Stimulated activated CD4-positive, alpha-beta T cell treated with anti-CD3 and anti-CD28 coated beads, Interleukin-1b, Interleukin-23, amount 100 ng/mL, for 4 hours (primary cell): ENCODE data around the gene GJA4.
A peak's percentile ranks its signal among the peaks of the same experiment; 100 is the strongest.
"Not testable (repeated sequence)": the region's sequence is repeated elsewhere in the genome, so short reads cannot be mapped to it uniquely, and the experiment has no call there.

ENCODE experiments used
- DNase-seq, 2 donors: peaks; one replicate each; pipeline ENCODE4 v3.0.0-alpha.2; 2020; ENCODE audit warnings: low read depth in 2 of 2

GJA4 gene

DNA sequence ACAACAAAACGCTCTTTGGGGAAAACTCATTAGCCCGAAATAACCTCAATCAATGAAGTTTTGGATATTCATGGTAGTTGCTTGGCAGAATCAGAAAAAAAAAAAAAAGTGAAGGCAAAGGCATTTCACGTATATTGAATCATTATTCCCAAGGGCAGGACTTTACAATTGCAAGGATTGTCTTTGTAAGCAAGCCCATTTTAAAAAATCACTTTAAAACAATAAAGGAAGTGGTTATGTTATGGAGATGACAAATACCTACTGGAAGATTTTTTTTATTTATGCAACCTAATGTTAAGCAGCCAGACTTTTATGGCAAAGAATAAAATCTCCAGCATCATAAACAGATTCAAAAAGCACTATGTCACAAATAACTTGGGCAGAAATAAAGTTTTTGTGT lies 23.9 kb upstream of the GJA4 start:
- DNase-seq, result no peak

DNA sequence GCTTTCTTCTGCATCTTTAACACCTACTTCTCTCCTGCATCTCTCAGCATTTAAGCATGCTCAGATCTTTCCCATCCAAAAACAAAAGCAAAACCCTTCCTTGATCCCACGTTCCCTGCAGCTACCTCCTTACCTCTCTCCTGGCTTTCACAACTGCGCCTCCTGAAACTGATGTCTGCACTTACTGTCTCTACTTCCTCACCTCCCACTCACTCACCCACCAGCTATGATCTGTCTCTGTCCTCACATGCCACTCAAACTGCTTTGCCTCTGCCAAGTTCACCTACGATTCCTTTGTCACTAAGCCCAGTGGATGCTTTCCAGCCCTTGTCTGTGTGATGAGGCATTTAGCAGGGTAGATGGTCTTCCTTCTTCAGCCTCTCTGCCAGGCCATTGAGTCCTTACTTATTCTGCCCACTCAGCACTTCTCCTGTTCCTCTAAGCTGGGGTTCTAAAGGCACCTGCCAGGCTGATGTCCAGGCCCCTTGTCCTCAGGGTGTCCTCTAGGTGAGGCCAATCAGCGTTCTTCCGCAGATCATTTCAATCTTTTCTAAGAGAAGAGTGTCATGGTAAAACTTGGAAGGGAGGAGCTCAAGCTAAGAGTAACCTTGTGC lies 21.8 kb upstream of the GJA4 start:
- DNase-seq, result no peak

DNA sequence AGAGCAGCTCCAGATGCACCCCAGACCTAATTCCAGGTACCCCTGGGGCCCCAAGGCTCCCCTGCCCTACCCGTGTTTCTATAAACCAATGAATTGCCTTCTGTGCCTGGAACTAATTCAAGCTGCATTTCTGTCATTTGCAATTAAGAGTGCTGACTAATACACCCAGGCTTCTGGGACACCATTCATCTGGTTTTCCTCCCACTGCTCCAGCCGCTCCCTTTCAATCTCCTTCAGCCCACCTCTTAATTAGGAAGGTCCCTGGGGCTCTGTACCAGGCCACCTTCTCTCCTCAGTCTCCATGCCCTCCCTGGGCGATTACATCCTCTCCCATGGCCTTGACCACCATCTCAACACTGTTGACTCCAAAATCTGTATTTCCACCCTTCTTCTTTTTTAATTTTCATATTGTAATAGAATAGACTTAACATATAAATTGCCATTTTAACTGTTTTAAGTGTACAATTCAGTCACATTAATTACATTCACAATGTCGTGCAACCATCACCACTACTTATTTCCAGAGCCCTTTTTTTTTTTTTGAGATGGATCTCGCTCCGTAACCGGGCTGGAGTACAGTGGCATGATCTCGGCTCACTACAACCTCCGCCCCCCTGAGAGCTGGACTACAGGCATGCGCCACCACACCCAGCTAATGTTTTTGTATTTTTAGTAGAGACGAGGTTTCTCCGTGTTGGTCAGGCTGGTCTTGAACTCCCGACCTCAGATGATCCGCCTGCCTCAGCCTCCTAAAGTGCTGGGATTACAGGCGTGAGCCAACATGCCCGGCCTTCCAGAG lies 21.0 kb upstream of the GJA4 start:
- DNase-seq, result no peak

DNA sequence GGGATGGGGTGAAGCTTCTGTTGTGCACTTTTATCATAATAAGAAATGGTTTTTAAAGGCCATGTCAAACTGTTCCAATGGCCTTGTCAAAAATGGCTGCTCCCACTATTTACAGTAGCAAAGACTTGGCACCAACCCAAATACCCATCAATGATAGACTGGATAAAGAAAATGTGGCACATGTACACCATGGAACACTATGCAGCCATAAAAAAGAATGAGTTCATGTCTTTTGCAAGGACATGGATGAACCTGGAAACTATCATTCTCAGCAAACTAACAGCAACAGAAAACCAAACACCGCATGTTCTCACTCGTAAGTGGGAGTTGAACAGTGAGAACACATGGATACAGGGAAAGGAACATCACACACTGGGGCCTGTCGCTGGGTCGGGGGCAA lies 19.7 kb upstream of the GJA4 start:
- not testable (repeated sequence) for DNase-seq

DNA sequence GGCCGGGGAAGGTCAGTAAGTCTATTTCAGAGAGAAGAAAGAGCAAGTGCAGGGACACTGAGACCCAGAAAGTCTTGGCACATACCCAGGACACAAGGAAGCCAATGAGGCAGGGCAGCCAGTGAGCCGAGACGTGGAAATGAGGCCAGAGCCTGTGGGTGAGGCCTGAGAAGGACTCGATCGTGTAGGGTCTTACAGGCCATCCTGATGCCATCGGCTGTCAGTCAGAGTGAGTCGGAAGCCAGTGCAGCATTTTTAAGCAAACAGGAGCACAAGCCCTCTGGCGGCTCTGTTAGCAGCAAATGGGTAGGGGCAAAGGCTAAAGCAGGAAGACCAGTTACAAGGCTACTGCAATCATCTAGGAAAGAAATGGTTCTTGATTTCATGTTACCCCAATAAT lies 17.8 kb upstream of the GJA4 start:
- DNase-seq, result no peak

DNA sequence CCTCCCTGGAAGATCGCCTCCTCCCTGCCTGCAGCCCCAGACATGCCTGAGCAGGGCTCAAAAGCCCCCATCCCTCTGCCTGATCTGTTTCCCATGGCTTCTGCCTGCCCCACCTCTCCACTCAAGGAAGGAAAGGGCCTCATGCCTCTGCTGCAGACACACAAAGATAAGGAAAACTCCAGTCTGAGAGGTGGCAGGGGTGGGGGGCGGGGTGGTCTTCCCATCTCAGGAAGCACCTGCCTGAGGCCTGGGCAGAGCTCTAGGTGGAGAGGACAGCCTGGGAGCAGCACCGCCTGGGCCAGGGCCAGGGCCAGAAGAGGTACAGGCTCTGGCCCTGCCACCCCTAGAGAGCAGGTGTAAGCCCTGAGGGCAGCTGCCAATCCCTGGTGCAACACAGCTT lies 15.9 kb upstream of the GJA4 start:
- DNase-seq, result no peak

DNA sequence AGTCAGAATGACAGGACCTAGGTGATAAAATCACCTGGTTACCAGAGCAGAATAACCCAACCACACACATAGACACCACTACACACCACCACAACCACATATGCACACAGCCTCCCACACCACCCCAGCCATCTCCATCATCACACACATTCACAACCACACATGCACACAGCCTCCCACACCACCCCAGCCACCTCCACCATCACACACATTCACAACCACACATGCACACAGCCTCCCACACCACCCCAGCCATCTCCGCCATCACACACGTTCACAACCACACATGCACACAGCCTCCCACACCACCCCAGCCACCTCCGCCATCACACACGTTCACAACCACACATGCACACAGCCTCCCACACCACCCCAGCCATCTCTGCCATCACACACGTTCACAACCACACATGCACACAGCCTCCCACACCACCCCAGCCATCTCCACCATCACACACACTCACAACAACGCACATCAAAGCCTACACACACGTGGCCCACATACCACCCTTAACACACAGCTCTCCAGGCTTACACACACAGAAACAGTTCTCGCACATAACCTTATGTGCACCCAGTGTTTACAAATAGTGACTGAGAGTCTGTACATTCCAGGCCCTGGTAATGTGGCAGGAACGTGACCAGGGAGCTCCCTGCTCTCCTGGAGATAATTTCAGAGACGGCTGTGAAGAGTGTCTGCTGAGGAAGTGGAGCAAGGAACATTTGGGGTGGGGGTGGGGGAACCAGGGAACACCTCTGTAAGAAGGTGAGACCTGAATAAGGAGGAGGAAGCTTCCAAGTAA lies 15.1 kb upstream of the GJA4 start:
- no peak for DNase-seq

DNA sequence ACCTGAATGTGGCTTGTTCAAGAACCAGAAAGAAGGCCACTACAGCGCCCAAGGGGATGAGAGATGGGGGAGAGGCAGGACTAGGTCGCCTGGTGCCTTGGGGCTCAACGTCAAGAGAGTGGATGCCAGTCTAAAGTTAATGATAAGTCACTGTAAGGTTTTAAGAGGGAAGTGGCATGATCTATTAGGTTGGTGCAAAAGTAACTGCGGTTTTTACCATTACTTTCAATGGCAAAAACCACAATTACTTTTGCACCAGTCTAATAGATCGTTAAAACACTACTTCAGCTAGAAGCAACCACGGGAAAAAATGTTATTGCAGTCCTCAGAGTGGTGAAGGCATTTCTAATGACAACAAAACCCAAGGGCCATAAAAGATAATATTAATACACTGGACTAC lies 14.4 kb upstream of the GJA4 start:
- DNase-seq, result no peak

DNA sequence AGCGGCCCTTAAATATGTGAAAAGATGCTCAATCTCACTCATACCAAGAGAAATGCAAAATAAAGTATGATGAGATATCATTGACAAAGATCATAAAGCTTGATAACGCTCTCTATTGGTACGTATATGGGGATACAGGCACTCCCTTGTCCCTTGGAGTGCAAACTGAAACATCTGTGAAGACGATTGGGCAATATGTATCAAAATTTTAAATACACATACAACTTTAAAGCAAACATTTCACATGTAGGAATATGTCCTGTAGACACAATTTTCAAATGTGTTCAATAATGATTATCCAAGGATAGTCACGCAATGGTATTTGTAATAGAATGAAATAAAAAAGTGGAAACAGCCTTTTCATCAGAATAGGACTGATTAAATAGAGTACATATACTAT lies 13.8 kb upstream of the GJA4 start:
- no peak for DNase-seq

DNA sequence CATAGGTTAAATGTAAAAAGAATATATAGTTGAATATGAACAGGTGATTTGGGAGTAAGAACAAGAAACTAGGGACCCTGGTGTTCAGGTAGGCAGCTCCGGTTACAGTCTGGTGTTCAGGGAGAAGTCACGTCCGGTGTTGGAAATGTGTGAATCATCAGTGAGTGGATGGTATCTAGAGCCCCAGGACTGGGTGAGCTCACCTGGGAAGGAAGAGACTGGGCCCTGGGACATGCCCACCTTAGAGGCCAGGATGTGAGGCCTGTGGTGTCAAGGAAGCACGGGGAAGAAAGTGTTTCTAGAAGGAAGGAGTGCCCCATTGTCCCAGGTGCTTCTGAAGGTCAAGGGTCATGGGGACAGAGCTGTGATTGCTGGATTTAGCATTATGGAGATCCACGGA lies 13.3 kb upstream of the GJA4 start:
- DNase-seq, result no peak

DNA sequence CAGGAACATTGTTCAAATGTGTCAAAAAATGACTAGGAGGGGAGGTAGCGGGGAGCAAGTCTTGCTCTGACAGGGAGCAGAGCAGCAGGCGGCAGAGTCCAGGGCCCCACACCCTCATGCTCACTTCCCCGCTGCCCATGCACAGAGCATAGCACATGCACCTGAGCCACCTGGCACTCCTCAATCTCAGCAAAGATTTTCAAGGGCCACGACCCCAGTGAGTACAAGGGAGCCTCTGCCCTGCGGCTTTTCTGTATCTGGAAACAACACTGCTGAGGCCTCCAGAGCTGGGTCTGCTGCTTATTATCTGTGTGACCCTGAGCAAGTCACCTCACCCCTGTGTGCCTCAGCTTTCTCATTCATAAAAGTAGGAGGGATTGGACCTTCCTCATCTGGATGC lies 12.8 kb upstream of the GJA4 start:
- no peak for DNase-seq

DNA sequence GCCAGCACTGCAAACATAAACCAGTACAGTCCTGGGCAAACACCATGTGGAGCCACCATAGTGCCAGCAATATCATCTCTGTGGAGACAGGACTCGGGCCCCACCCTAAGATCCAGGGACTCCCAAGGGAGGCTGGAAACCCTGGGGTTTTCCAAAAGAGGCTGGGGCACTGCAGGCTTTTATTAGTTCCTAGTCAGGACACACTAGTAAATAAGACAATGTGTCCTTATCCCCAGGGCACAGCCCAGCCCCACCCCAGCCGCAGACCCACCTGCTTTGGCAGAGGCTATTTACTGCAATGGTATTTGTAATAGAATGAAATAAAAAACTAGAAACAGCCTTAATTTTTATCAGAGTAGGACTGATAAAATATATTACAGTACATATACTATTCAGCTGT lies 12.3 kb upstream of the GJA4 start:
- no peak for DNase-seq

DNA sequence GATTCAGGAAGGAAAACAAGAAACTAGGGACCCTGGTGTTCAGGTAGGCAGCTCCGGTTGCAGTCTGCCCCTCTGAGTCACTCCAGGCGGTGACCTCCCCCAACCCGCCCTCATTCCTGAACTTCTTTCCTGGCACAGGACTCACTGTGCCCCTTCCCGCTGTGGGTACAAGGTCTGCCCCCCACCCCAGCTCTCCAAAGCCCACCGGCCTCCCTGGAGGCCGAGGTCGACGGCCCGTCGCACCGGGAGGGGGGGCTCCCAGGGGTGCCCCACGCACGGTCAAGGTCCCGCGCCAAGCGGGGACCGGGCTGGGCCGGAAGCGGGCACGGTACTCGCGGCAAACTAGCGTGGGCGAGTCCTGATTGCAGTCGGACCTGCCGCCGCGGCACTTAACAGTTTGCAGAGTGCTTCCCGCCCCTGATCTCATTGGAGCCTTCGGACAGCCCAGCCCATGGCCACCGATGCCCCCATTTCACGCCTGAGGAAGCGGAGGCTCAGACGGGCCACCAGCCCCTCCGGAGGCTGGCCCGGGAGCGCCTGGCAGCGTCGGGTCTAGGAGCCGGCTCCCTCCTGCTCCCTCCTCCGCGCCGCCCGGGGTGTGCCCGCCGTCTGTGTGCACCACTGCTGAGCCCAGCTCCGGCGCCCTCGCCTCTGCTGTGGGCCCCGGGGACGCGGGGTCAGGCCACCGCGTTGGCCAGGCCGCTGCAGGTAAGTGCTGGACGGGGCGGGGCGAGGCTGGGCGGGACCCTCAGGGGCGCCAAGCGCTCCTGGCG lies 11.5 kb upstream of the GJA4 start, which contains the start of gene GJB3:
GJB3 (plus strand) TSS at position 144 of the 773 bp plus-strand sequence. CDS start 3,549 bp downstream, outside the sequence.
- DNase-seq, result no peak

DNA sequence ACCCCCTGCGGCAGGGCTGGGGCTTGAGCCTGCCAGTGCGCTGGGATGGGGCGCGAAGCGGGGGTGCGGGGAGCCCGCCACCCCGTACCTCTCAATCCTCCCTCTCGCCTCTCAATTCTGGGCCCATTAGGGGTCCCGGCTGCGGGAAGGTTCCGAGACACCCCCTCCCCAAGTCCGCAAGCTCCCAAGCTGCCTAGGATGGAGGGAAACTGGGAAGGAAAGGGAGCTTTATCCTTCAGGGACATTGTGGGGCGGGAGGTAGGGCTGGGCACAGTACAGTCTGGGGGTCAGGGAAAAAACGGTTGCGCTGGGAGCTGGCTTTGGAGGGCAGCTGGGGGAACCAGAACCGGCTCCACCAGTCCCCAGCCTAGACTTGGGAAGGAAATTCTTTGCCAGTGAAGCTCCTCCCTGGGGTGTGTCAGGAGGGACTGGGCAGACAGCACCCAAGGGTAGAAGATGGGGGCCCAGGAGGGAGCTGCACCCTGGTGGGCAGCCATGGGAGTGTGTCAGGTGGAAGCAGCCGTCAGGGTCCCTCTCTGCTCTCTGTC lies 10.9 kb upstream of the GJA4 start:
- no peak for DNase-seq

DNA sequence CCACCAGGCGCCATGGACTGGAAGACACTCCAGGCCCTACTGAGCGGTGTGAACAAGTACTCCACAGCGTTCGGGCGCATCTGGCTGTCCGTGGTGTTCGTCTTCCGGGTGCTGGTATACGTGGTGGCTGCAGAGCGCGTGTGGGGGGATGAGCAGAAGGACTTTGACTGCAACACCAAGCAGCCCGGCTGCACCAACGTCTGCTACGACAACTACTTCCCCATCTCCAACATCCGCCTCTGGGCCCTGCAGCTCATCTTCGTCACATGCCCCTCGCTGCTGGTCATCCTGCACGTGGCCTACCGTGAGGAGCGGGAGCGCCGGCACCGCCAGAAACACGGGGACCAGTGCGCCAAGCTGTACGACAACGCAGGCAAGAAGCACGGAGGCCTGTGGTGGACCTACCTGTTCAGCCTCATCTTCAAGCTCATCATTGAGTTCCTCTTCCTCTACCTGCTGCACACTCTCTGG lies 8.0 kb upstream of the GJA4 start:
- no peak for DNase-seq

DNA sequence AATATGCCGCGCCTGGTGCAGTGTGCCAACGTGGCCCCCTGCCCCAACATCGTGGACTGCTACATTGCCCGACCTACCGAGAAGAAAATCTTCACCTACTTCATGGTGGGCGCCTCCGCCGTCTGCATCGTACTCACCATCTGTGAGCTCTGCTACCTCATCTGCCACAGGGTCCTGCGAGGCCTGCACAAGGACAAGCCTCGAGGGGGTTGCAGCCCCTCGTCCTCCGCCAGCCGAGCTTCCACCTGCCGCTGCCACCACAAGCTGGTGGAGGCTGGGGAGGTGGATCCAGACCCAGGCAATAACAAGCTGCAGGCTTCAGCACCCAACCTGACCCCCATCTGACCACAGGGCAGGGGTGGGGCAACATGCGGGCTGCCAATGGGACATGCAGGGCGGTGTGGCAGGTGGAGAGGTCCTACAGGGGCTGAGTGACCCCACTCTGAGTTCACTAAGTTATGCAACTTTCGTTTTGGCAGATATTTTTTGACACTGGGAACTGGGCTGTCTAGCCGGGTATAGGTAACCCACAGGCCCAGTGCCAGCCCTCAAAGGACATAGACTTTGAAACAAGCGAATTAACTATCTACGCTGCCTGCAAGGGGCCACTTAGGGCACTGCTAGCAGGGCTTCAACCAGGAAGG lies 7.4 kb upstream of the GJA4 start:
- DNase-seq, result no peak

DNA sequence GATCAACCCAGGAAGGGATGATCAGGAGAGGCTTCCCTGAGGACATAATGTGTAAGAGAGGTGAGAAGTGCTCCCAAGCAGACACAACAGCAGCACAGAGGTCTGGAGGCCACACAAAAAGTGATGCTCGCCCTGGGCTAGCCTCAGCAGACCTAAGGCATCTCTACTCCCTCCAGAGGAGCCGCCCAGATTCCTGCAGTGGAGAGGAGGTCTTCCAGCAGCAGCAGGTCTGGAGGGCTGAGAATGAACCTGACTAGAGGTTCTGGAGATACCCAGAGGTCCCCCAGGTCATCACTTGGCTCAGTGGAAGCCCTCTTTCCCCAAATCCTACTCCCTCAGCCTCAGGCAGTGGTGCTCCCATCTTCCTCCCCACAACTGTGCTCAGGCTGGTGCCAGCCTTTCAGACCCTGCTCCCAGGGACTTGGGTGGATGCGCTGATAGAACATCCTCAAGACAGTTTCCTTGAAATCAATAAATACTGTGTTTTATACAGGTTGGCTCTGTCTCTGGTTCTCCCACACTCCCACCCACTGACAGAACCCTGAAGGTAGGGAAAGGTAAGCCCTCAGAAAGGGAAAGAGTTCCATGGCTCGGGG lies 6.8 kb upstream of the GJA4 start:
- DNase-seq, result no peak

DNA sequence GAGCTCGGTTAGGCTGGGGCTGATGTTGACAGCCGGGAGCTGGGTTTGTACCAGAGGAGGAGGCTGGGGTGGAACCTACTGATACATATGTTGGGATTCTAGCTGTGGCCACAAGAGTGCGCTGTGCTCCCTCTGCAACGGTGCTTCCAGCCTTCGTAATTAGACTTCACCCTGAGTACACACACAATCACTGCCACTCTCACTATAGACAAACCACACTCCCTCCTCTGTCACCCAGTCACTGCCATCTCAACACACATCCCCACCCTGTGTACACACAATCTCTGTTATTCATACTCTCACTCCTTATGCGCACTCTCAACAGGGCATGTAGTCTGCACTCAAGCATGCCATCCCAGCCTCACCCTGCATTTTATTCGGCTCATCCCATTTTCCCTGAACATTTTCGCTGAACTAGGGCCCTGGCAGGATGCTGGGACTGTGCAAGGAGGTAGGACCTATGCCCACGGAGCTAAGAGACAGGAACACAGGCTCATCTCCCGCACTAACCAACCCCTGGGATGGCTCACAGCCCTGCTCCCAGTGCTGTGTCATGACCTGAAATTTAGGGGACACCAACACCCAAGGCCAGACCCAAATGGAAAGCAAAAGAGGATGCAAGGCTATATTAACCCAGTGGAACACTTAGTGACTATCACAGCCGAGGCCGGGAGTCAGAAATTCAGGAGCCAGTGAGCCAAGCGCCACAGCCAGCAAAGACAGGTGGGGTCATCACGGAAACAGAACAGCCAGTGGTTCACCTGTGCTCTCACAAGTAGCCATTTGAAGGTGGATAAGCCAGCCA lies 6.1 kb upstream of the GJA4 start:
- peak; percentile 50 to 56 for DNase-seq

DNA sequence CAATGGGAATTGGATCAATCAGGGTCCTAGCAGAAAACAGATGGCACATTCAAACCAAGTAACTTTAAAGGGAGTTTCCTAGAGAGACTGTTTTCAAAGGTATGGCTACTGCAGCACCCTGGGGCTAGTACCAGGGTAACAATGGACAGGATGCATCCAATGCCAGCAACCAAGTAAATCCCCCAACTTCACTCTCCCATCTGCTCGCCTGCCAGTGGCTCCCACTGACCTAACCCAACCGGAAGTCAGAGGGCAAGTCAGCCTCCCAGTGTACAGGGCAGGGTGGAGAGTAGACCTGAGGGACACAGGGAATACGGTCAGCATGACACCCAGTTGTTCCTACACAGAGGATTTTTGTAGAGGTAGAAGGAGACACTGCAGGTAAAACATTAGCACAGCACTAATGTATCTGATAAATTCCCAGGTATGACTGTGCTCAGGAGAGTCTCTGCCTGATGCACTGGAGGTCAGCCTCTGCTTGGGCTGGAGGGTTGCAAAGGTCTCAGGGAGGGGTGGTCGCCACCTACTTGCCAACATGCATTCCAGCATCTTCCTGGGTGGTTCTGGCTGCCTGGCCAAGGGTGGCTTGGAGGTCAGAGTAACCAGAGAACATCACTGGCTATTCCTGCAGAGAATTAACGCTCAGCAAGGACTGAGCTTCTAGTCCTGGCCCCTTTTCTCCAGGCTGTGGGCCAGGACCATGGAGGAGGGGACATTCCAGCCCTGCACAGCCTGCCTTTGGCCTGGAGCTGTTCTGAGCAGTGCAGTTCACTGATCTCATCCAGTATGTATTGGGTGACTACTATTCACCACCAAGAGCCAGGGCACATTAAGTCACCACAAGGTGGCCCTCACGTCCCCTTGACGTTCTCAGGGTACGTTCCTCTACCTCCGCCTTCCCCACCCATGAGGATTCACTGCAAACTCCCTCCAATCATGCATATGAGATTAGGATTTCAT lies 5.1 kb upstream of the GJA4 start:
- DNase-seq, result no peak
